ENCODE measurements around the gene FOXR1. TPM values are rescaled to one million over a fixed set of nuclear protein-coding genes. Genes with fewer than 3 reads are reported as not detected.

Gene FOXR1
- total RNA-seq, 4 donors from 2014 or later, result not detected

GRCh38 chr11:119024430-119025098, 53.0 kb downstream of the FOXR1 start:
- no peak for DNase-seq (ENCODE audit: low spot score)
- no peak for TF ChIP-seq CTCF (IDR thresholded peaks at IDR 0.05)
- no peak for ATAC-seq (ENCODE audit: low FRiP score)

- ATAC-seq (ENCODE audit: low FRiP score), result no peak
- no peak for DNase-seq (ENCODE audit: low spot score)
- no peak for TF ChIP-seq CTCF (IDR thresholded peaks at IDR 0.05)
Measured at GRCh38 chr11:119025099-119025473, 53.5 kb downstream of the FOXR1 start.

- DNase-seq (ENCODE audit: low spot score) (no peak), ATAC-seq (ENCODE audit: low FRiP score) (no peak)
- no peak for TF ChIP-seq CTCF (IDR thresholded peaks at IDR 0.05)
Measured at GRCh38 chr11:119025541-119025940, 54.0 kb downstream of the FOXR1 start.

GRCh38 chr11:119025978-119026766, 54.6 kb downstream of the FOXR1 start:
- no peak for DNase-seq (ENCODE audit: low spot score)
- ATAC-seq (ENCODE audit: low FRiP score), result no peak
- no peak for TF ChIP-seq CTCF (IDR thresholded peaks at IDR 0.05)

- TF ChIP-seq CTCF (IDR thresholded peaks at IDR 0.05), result no peak
- no peak for ATAC-seq (ENCODE audit: low FRiP score)
- DNase-seq (ENCODE audit: low spot score), result no peak
Measured at GRCh38 chr11:119026970-119027369, 55.4 kb downstream of the FOXR1 start.

- ATAC-seq (ENCODE audit: low FRiP score) (no peak), DNase-seq (ENCODE audit: low spot score) (no peak)
- no peak for TF ChIP-seq CTCF (IDR thresholded peaks at IDR 0.05)
Measured at GRCh38 chr11:119027561-119028345, 56.2 kb downstream of the FOXR1 start.
